Body of pancreas (tissue), 4 donors: Measurements from ENCODE around the gene OVOL1. TPM values are rescaled to one million over a fixed set of nuclear protein-coding genes. Genes with fewer than 3 reads are reported as not detected.
A peak's percentile ranks its signal among the peaks of the same experiment; 100 is the strongest.

ENCODE experiments used
- ATAC-seq: fragments of 150-250 bp; one replicate; pipeline ENCODE4 v1.9.1; 2016
- DNase-seq, 4 donors: peaks; one replicate each; pipeline ENCODE4 v3.0.0-alpha.2; 2019
- H3K27ac ChIP-seq, 4 donors: fragments of 200-600 bp; sonication (generic); 1 replicate in 3 of 4; 2 replicates in 1 of 4; pipeline versions ENCODE4 v1.5.1 to v1.6.1; 2016 to 2019; ENCODE audit warnings: mild to moderate bottlenecking in 1 of 4, mixed read lengths in 1 of 4, moderate library complexity in 1 of 4
- H3K27me3 ChIP-seq, 2 donors: fragments of 200-600 bp; sonication (generic); one replicate each; pipeline ENCODE4 v1.6.0; 2016; ENCODE audit warnings: mild to moderate bottlenecking in 1 of 2
- H3K36me3 ChIP-seq, 2 donors: fragments of 200-600 bp; sonication (generic); replicated peaks in 1 of 2; 2 replicates each; pipeline ENCODE4 v1.5.1; 2016; ENCODE audit warnings: low read depth in 2 of 2; ENCODE audit not compliant: insufficient read depth in 1 of 2
- H3K4me1 ChIP-seq: fragments of 200-600 bp; sonication (generic); one replicate; pipeline ENCODE4 v1.6.0; 2016
- H3K4me3 ChIP-seq, 2 donors: fragments of 200-600 bp; sonication (generic); 1 replicate in 1 of 2; 2 replicates in 1 of 2; pipeline ENCODE4 v1.5.1; 2016 to 2019
- H3K9me3 ChIP-seq, 3 donors: fragments of 200-600 bp; sonication (generic); 1 replicate in 2 of 3; 2 replicates in 1 of 3; pipeline ENCODE4 v1.5.1; 2016
- POLR2A ChIP-seq, 3 donors: fragments of 450-650 bp; IDR thresholded peaks; one replicate each; pipeline ENCODE4 v1.6.1; 2016; ENCODE audit warnings: antibody characterized with exemption in 3 of 3, mild to moderate bottlenecking in 2 of 3
- WGBS, 2 donors: methylation state at CpG; one replicate each; pipeline ENCODE4 v1.1.5; 2017; 5-methylcytosine and 5-hydroxymethylcytosine counted together
- intact Hi-C: fragments of 100-400 bp; cut with DNase I; formaldehyde crosslinking; loops from one replicate; pipeline ENCODE4 v1.15.1; 2023
- total RNA-seq, 2 donors: library from RNA; depleted of rRNA; stranded (reverse); fragments of >200 nt; gene quantifications; one replicate each; pipeline ENCODE4 v1.1.0, GENCODE V29; 2016
- TF ChIP-seq, protein P1 (sequence below), 7 experiments: fragments of 450-650 bp in 4 of 7; fragments of 200-600 bp in 3 of 7; sonication (generic) in 3 of 7; IDR thresholded peaks; one replicate each; pipeline ENCODE4 v1.5.1; 2016 to 2019; ENCODE audit warnings: antibody characterized with exemption in 7 of 7

OVOL1 gene
- total RNA-seq, 2 donors from 2014 or later: 0.78 to 1.3 TPM

DNA sequence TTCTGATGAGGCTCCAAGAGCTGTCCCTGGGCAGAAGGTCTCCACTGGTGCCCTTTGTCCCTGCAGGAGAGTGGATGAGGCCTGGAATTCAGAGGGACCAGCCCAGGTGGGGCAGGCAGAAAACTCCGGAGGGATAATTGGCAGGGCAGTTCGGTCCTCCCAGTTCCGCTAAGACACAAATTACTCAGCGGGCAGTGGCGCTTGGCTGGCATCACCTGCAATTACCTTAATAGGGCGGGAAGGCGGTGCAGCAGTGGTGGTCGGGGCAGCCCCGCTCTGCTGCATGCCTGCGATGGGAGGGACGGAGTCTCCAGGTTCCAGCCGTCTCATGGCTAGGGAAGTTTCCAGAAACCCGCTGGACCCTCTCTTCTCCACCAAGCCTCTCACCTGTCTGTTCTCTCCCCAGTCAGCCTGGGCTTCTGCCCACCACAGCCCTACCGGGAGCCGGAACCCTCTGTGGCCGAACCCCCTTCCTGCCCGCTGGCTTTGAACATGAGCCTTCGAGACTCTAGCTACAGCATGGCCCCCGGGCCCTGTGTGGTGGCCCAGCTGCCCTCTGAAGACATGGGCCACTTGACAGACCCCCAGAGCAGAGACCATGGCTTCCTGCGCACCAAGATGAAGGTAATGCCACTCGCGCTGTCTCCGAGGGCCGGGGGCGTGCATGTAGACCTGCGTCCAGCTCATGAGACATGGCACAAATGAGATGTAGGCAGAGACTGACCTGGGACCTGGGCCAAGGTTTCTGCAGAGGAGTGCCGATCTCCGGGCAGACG is 7.0 kb downstream of the OVOL1 start:
- intact Hi-C loops: no loop called here
- Histone ChIP-seq H3K36me3 (no peaks in the 10 kb centered on the region), H3K27ac (peak overlapping the region; percentile 21 to 65 (median 44)), H3K4me1 (peaks cover 31% of the 10 kb centered on the region), H3K9me3 (no peaks in the 10 kb centered on the region), H3K4me3 (no peak overlapping the region), H3K27me3 (no peaks in the 10 kb centered on the region)
- WGBS, 2 donors: 67 to 76% methylated on average over 12 to 27 of the region's 29 CpGs
- TF ChIP-seq, protein P1, sequence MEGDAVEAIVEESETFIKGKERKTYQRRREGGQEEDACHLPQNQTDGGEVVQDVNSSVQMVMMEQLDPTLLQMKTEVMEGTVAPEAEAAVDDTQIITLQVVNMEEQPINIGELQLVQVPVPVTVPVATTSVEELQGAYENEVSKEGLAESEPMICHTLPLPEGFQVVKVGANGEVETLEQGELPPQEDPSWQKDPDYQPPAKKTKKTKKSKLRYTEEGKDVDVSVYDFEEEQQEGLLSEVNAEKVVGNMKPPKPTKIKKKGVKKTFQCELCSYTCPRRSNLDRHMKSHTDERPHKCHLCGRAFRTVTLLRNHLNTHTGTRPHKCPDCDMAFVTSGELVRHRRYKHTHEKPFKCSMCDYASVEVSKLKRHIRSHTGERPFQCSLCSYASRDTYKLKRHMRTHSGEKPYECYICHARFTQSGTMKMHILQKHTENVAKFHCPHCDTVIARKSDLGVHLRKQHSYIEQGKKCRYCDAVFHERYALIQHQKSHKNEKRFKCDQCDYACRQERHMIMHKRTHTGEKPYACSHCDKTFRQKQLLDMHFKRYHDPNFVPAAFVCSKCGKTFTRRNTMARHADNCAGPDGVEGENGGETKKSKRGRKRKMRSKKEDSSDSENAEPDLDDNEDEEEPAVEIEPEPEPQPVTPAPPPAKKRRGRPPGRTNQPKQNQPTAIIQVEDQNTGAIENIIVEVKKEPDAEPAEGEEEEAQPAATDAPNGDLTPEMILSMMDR (IDR thresholded peaks at IDR 0.05): no peak
- TF ChIP-seq POLR2A (IDR thresholded peaks at IDR 0.05): no peak
- ATAC-seq: peak; percentile 7
- DNase-seq: peak in 2 of 4 donors; percentile 36 to 54

DNA sequence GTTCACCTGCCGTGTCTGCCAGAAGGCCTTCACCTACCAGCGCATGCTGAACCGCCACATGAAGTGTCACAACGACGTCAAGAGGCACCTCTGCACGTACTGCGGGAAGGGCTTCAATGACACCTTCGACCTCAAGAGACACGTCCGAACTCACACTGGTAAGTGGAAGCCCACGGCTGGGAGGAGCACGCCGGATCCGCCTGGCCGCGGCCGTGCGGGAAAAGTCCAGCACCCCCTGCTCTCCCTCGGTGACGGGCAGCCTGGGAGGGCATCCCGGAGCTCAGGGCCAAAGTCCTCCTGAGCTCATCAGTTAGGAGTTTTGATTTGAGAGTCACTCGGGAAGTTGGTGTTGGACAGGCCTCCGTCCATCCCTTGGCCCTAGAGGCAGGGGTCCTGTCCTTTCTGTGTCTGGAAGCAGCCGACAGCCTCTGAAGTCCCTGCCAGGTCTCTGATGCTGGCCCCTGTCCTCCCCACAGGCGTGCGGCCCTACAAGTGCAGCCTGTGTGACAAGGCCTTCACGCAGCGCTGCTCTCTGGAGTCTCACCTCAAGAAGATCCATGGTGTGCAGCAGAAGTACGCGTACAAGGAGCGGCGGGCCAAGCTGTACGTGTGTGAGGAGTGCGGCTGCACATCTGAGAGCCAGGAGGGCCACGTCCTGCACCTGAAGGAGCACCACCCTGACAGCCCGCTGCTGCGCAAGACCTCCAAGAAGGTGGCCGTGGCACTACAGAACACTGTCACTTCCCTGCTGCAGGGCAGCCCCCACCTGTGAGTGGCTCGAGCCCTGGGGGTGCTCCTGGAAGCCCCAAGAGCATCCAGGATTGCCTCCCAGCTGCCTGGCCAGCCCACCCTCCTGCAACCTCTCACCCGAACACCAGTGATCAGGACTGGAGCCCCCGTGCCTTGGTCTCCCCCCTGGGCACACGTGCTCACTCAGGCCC is 8.0 kb downstream of the OVOL1 start:
- no peak for DNase-seq
- WGBS, 2 donors: 87 to 89% methylated on average over 39 to 42 of the region's 42 CpGs
- Histone ChIP-seq H3K27ac (no peak overlapping the region), H3K4me1 (peaks cover 22% of the 10 kb centered on the region), H3K27me3 (no peaks in the 10 kb centered on the region), H3K4me3 (no peak overlapping the region), H3K36me3 (no peaks in the 10 kb centered on the region), H3K9me3 (no peaks in the 10 kb centered on the region)
- no peak for TF ChIP-seq POLR2A (IDR thresholded peaks at IDR 0.05)
- TF ChIP-seq, protein P1 (IDR thresholded peaks at IDR 0.05): no peak
- intact Hi-C loops: no loop called here
- no peak for ATAC-seq

DNA sequence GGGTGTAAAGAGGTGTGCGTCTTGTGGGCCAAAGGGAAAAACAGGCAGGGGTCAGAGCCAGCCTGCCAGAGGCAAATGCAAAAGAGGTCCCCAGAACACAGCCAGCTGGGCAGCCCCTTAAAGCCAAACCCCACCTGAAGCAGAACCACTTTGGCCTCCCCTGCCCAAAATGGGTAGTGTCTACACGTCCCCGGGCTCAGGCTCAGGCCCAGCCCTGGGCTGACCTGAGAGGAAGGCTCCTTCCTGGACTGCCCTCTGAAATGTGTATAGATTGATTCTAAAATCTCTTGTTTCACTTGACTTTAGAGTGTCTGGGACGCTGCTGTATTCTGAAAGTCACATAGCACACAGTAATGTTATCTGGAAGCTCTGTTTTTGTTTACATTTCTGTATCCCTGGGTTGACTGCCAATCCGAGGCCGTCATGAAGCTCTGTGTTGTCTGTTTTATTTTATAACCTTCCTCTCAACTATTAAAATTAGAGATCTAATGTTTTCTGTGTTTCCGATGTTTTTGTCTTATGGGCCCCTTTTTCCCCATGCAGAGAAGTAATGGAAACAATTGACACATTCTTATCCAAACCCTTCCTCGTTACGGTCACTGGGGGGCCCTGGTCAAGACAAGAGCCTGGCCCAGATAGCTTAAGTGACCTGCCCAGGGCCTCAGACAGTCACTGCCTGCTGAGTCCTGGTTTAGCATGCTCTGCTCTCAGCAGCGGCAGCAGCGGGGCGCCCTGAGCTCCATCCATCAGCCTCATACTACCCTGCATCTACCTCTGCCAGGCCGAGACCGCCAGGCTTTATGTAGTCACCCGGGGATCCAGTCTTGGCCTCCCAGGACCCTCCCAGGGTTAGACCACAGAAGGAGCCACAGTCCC is 10.1 kb downstream of the OVOL1 start:
- DNase-seq (no peak), ATAC-seq (no peak)
- TF ChIP-seq, protein P1 (IDR thresholded peaks at IDR 0.05): no peak
- no peaks in the 10 kb centered on the region for H3K36me3 ChIP-seq
- no peak overlapping the region for H3K4me3 ChIP-seq
- H3K9me3 ChIP-seq: no peaks in the 10 kb centered on the region
- intact Hi-C loops: no loop called here
- no peak overlapping the region for H3K27ac ChIP-seq
- H3K4me1 ChIP-seq: peaks cover 18% of the 10 kb centered on the region
- no peaks in the 10 kb centered on the region for H3K27me3 ChIP-seq
- WGBS, 2 donors: 72 to 78% methylated on average over 14 to 15 of the region's 15 CpGs

DNA sequence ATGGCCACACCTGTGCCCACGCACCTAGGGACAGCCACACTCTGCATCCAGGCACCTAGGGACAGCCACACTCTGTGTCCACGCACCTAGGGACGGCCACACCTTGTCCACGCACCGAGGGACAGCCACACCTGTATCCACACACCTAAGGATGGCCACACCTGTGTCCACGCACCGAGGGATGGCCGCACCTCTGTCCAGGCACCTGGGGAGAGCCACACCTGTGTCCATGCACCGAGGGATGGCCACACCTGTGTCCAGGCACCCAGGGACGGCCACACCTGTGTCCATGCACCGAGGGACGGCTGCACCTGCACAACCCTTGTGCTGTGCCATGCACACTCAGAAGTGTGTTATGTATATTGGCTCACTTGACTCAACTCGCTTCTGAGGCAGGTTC is 10.8 kb downstream of the OVOL1 start:
- peaks cover 13% of the 10 kb centered on the region for H3K4me1 ChIP-seq
- H3K27me3 ChIP-seq: no peaks in the 10 kb centered on the region
- no peaks in the 10 kb centered on the region for H3K36me3 ChIP-seq
- TF ChIP-seq POLR2A (IDR thresholded peaks at IDR 0.05): no peak
- TF ChIP-seq, protein P1 (IDR thresholded peaks at IDR 0.05): no peak
- intact Hi-C loops: no loop called here
- H3K4me3 ChIP-seq: no peak overlapping the region
- DNase-seq: no peak
- no peak for ATAC-seq
- 50 to 70% methylated on average over 1 to 13 of the region's 13 CpGs for WGBS, 2 donors
- H3K27ac ChIP-seq: no peak overlapping the region
- no peaks in the 10 kb centered on the region for H3K9me3 ChIP-seq
